ENCODE measurements around the gene MCF2L2.

GRCh38 chr3:183277260-183277659 lies 151.2 kb downstream of the MCF2L2 start:
- TF ChIP-seq EZH2 (IDR thresholded peaks at IDR 0.05; ENCODE audit: low read depth) (no peak), CTCF (conservative IDR thresholded peaks at IDR 0.05) (no peak)
